Esophagus muscularis mucosa (tissue), 4 donors: ENCODE measurements around the gene MACROD2. TPM values are rescaled to one million over a fixed set of nuclear protein-coding genes. Genes with fewer than 3 reads are reported as not detected.

Experiments
- DNase-seq: peaks from one replicate; pipeline ENCODE4 v3.0.0-alpha.2; 2017; ENCODE audit errors: extremely low spot score
- H3K27ac ChIP-seq, 4 donors: fragments of 200-600 bp; sonication (generic); replicated peaks in 1 of 4; 1 replicate in 3 of 4; 2 replicates in 1 of 4; pipeline ENCODE4 v1.5.1; 2016 to 2019; ENCODE audit warnings: mild to moderate bottlenecking in 1 of 4
- H3K27me3 ChIP-seq, 4 donors: fragments of 200-600 bp; sonication (generic); one replicate each; pipeline versions ENCODE4 v1.5.1 to v1.6.0; 2016 to 2019
- H3K36me3 ChIP-seq, 4 donors: fragments of 200-600 bp; sonication (generic); one replicate each; pipeline ENCODE4 v1.5.1; 2016 to 2019
- H3K4me1 ChIP-seq, 4 donors: fragments of 200-600 bp; sonication (generic); one replicate each; pipeline ENCODE4 v1.5.1; 2016 to 2019
- H3K4me3 ChIP-seq, 4 donors: fragments of 200-600 bp; sonication (generic); 1 replicate in 2 of 4; 2 replicates in 2 of 4; pipeline ENCODE4 v1.5.1; 2016 to 2019; ENCODE audit warnings: mild to moderate bottlenecking in 4 of 4, moderate library complexity in 1 of 4
- H3K9me3 ChIP-seq, 4 donors: fragments of 200-600 bp; sonication (generic); 1 replicate in 3 of 4; 2 replicates in 1 of 4; pipeline ENCODE4 v1.5.1; 2016 to 2019
- EP300 ChIP-seq: sonication (generic); formaldehyde crosslinking; IDR thresholded peaks from one replicate; pipeline ENCODE4 v1.6.1; 2017; ENCODE audit warnings: antibody characterized with exemption
- POLR2A ChIP-seq: fragments of 450-650 bp; IDR thresholded peaks from one replicate; pipeline ENCODE4 v1.6.1; 2017; ENCODE audit warnings: antibody characterized with exemption, moderate library complexity, mild to moderate bottlenecking, low read depth
- POLR2AphosphoS5 ChIP-seq, 2 donors: sonication (generic); formaldehyde crosslinking; IDR thresholded peaks; one replicate each; pipeline ENCODE4 v1.6.1; 2017; ENCODE audit warnings: antibody characterized with exemption in 2 of 2
- WGBS: methylation state at CpG from one replicate; pipeline ENCODE4 v1.1.5; 2018; 5-methylcytosine and 5-hydroxymethylcytosine counted together
- intact Hi-C: fragments of 100-400 bp; cut with DNase I; formaldehyde crosslinking; loops from one replicate; pipeline ENCODE4 v1.15.1; 2023
- total RNA-seq, 4 donors: library from RNA; depleted of rRNA; stranded (reverse); fragments of >200 nt; gene quantifications; one replicate each; pipeline versions ENCODE4 v1.1.0 to v1.2.1, GENCODE V29; 2016
- TF ChIP-seq, protein P1 (sequence below), 3 experiments: fragments of 200-600 bp in 2 of 3; fragments of 450-650 bp in 1 of 3; sonication (generic) in 2 of 3; IDR thresholded peaks; one replicate each; pipeline ENCODE4 v1.5.1; 2017 to 2019; ENCODE audit warnings: antibody characterized with exemption in 3 of 3, mild to moderate bottlenecking in 2 of 3, moderate library complexity in 1 of 3

MACROD2 gene
- total RNA-seq, 4 donors from 2014 or later = 1.4 to 3.6 (median 2.6) TPM

DNA sequence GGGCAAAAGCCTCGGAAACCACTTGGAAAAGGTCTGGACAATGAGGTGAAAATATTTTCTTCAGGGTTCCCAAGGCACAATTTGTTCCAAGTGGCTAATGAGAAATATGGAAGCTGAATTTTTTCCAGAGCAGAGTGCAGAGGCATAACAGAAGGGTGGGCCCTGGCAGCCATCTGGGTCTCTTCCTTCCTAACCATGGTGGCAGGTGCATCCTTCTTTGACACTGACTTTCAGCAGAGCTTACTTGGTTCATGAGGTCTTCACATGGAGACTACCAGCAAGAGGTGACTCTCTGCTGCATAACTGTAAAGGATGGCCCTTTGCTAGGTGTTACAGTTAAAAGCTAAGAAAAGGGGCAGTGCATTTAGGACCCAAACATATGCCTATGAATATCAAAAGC, 2055.1 kb downstream of the MACROD2 start:
- intact Hi-C loops = no loop called here
- no peak for TF ChIP-seq EP300
- TF ChIP-seq POLR2AphosphoS5 (IDR thresholded peaks at IDR 0.05) = no peak
- Histone ChIP-seq H3K4me3 (no peak overlapping the region), H3K9me3 (no peaks in the 10 kb centered on the region), H3K36me3 (no peaks in the 10 kb centered on the region), H3K27ac (no peak overlapping the region), H3K4me1 (peaks cover 0 to 4% (median 0%) of the 10 kb centered on the region in 4 donors), H3K27me3 (no peaks in the 10 kb centered on the region)
- no peak for DNase-seq
- WGBS = 69% methylated on average over 1 of the region's 1 CpG

- intact Hi-C loops = no loop called here
Observed at GRCh38 chr20:16051968-16052367, 2056.7 kb downstream of the MACROD2 start.

DNA sequence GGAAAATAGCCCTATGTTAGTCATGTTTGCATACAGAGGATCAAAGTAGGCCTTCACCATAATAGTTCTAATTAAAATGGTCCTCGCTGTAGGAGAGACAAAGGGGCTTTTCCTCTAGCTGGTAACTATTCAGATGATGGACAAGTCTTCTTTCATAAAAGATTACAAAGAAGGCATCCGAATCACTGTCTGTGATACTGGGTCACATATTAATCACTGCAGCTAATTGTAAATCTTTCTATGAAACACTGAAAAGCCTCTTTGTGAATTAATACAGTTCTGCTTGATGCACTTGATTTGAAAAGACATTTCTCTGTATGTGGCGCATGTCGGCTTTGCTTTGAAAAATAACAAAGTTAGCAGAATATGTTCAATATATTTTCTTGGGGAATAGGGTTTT, 2057.1 kb downstream of the MACROD2 start:
- Histone ChIP-seq H3K4me1 (peaks cover 0 to 4% (median 0%) of the 10 kb centered on the region in 4 donors), H3K27ac (no peak overlapping the region), H3K9me3 (no peaks in the 10 kb centered on the region), H3K4me3 (no peak overlapping the region), H3K36me3 (no peaks in the 10 kb centered on the region), H3K27me3 (no peaks in the 10 kb centered on the region)
- no peak for DNase-seq
- intact Hi-C loops = no loop called here
- no peak for TF ChIP-seq POLR2A
- no peak for TF ChIP-seq EP300
- no peak for TF ChIP-seq POLR2AphosphoS5 (IDR thresholded peaks at IDR 0.05)
- TF ChIP-seq, protein P1, sequence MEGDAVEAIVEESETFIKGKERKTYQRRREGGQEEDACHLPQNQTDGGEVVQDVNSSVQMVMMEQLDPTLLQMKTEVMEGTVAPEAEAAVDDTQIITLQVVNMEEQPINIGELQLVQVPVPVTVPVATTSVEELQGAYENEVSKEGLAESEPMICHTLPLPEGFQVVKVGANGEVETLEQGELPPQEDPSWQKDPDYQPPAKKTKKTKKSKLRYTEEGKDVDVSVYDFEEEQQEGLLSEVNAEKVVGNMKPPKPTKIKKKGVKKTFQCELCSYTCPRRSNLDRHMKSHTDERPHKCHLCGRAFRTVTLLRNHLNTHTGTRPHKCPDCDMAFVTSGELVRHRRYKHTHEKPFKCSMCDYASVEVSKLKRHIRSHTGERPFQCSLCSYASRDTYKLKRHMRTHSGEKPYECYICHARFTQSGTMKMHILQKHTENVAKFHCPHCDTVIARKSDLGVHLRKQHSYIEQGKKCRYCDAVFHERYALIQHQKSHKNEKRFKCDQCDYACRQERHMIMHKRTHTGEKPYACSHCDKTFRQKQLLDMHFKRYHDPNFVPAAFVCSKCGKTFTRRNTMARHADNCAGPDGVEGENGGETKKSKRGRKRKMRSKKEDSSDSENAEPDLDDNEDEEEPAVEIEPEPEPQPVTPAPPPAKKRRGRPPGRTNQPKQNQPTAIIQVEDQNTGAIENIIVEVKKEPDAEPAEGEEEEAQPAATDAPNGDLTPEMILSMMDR (IDR thresholded peaks at IDR 0.05) = no peak
- 79% methylated on average over 4 of the region's 4 CpGs for WGBS

More at GRCh38 chr20:16051968-16052367, 2056.7 kb downstream of the MACROD2 start:
- H3K4me1 ChIP-seq = peaks cover 0 to 4% (median 0%) of the 10 kb centered on the region in 4 donors
- 26% methylated on average over 1 of the region's 1 CpG for WGBS
- H3K9me3 ChIP-seq = no peaks in the 10 kb centered on the region
- no peak overlapping the region for H3K27ac ChIP-seq
- no peaks in the 10 kb centered on the region for H3K36me3 ChIP-seq
- no peak for DNase-seq
- TF ChIP-seq, protein P1 (IDR thresholded peaks at IDR 0.05) = no peak
- TF ChIP-seq EP300 = no peak
- TF ChIP-seq POLR2A = no peak
- no peak for TF ChIP-seq POLR2AphosphoS5 (IDR thresholded peaks at IDR 0.05)
- H3K27me3 ChIP-seq = no peaks in the 10 kb centered on the region
- H3K4me3 ChIP-seq = no peak overlapping the region

DNA sequence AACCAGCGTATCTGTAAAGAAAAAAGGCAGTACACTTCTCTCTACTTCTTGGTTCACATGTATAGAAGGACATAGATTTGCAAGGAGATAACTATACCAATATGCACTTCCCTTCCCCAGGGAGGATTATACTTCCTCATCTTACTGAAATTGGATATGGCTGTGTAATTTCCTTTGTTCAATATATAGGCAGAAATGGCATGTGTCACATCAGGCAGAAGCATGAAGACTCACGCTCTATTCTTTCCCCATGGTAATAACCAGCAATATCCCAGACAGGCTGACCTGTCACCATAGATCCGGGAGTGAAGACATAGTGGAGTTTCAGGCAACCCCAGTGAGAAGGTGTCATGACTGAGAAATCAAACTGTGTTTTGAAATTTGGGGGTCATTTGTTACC, 2059.7 kb downstream of the MACROD2 start:
- no peak overlapping the region for H3K27ac ChIP-seq
- WGBS = 89% methylated on average over 3 of the region's 3 CpGs
- H3K4me3 ChIP-seq = no peak overlapping the region
- no peaks in the 10 kb centered on the region for H3K27me3 ChIP-seq
- TF ChIP-seq POLR2A = no peak
- no peaks in the 10 kb centered on the region for H3K36me3 ChIP-seq
- no peak for DNase-seq
- H3K9me3 ChIP-seq = no peaks in the 10 kb centered on the region
- intact Hi-C loops = no loop called here
- H3K4me1 ChIP-seq = peaks cover 0 to 4% (median 0%) of the 10 kb centered on the region in 4 donors

- Histone ChIP-seq H3K9me3 (no peaks in the 10 kb centered on the region), H3K27me3 (no peaks in the 10 kb centered on the region), H3K4me3 (no peak overlapping the region), H3K27ac (no peak overlapping the region), H3K36me3 (no peaks in the 10 kb centered on the region), H3K4me1 (no peaks in the 10 kb centered on the region)
- DNase-seq = no peak
- intact Hi-C loops = no loop called here
- TF ChIP-seq EP300 (no peak), POLR2A (no peak), POLR2AphosphoS5 (IDR thresholded peaks at IDR 0.05) (no peak)
- TF ChIP-seq, protein P1 (IDR thresholded peaks at IDR 0.05) = no peak
- 85% methylated on average over 3 of the region's 3 CpGs for WGBS
Observed at GRCh38 chr20:16057651-16058050, 2062.3 kb downstream of the MACROD2 start.

DNA sequence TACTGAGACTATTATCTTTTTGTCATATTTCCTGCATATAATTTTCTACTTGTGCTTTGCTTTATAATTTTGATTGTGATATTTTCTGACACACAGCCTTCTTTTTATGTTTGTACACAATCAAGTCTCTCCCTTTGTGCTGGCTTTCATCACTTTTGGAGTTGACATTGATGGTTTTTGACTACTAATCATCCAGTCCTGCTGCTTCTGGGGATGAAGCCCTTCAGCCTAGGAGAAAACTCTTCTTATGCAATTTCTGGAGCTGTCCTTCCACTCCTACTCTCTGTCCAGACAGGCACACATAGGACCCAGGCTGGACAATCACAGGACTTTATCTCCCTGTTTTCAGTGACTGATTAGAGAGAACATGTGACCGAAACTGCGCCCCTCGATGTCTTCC, 2063.0 kb downstream of the MACROD2 start:
- Histone ChIP-seq H3K9me3 (no peaks in the 10 kb centered on the region), H3K27ac (no peak overlapping the region), H3K4me3 (no peak overlapping the region), H3K36me3 (no peaks in the 10 kb centered on the region), H3K4me1 (no peaks in the 10 kb centered on the region), H3K27me3 (no peaks in the 10 kb centered on the region)
- TF ChIP-seq EP300 = no peak
- TF ChIP-seq, protein P1 (IDR thresholded peaks at IDR 0.05) = no peak
- TF ChIP-seq POLR2A = no peak
- TF ChIP-seq POLR2AphosphoS5 (IDR thresholded peaks at IDR 0.05) = no peak
- intact Hi-C loops = no loop called here
- no peak for DNase-seq
- WGBS = 87% methylated on average over 3 of the region's 3 CpGs
